ENCODE results near the gene BATF. TPM values are rescaled to one million over a fixed set of nuclear protein-coding genes. Genes with fewer than 3 reads are reported as not detected.
A peak's percentile ranks its signal among the peaks of the same experiment; 100 is the strongest.

The BATF gene
- total and polyA plus RNA-seq, 2 experiments from 2014 or later = not detected

DNA sequence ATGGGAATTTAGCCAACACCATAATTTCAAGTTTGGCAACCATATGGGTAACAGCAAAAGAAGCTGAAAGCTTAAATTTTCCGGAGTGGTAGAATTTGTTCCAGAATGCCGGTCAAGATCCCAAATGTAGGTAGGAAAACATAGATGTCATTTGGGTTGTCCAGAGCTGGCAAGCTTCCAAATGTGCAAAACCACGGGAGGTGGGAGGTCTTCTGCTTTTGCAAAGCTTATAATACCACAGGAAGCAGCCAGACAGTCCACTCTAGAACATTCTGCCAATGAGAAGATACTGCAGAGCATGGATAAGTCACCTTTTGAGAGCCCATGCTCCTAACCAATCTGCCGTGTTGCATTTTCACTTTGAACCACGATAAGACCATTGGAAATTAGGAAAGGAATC is 26.4 kb upstream of the BATF start (continued):
- TF ChIP-seq, protein P1, sequence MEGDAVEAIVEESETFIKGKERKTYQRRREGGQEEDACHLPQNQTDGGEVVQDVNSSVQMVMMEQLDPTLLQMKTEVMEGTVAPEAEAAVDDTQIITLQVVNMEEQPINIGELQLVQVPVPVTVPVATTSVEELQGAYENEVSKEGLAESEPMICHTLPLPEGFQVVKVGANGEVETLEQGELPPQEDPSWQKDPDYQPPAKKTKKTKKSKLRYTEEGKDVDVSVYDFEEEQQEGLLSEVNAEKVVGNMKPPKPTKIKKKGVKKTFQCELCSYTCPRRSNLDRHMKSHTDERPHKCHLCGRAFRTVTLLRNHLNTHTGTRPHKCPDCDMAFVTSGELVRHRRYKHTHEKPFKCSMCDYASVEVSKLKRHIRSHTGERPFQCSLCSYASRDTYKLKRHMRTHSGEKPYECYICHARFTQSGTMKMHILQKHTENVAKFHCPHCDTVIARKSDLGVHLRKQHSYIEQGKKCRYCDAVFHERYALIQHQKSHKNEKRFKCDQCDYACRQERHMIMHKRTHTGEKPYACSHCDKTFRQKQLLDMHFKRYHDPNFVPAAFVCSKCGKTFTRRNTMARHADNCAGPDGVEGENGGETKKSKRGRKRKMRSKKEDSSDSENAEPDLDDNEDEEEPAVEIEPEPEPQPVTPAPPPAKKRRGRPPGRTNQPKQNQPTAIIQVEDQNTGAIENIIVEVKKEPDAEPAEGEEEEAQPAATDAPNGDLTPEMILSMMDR (conservative IDR thresholded peaks at IDR 0.05; ENCODE audit: low read depth in 2 of 2) = no peak

DNA sequence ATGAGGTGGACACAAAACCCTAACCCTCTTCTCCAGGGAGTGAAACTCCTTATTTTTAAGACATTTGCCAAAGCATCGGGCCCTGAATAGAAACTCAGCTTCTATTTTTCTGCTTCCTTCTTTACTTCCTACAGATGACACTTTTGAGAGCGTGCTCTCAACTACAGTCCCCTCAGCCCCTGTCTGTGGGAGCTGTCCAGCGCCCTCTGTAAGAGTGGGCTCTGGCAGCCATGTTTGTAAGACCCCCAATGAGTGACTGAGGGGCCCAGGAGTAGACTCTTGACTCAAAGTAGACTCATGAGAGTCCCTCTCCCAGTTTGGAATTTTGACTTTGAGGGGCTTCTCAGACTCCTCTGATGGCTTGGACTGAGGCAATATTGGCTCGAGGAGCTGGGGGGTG is 25.5 kb upstream of the BATF start:
- H3K27me3 ChIP-seq (ENCODE audit: insufficient read depth) = no peaks in the 10 kb centered on the region
- H3K36me3 ChIP-seq (ENCODE audit: insufficient read depth) = no peaks in the 10 kb centered on the region
- H2AFZ ChIP-seq = no peak overlapping the region
- H3K27ac Mint-ChIP-seq = no peak overlapping the region
- no peak for DNase-seq (ENCODE audit: low spot score)
- H3K9me3 Mint-ChIP-seq = no peaks in the 10 kb centered on the region
- no peaks in the 10 kb centered on the region for H3K4me1 Mint-ChIP-seq
- H3K79me2 ChIP-seq (replicated peaks; ENCODE audit: insufficient read depth) = no peaks in the 10 kb centered on the region
- no peak overlapping the region for H3K4me3 ChIP-seq
- no peaks in the 10 kb centered on the region for H3K27me3 Mint-ChIP-seq (ENCODE audit: insufficient read depth, low read depth, poor library complexity)
- no peak overlapping the region for H3K27ac ChIP-seq (ENCODE audit: low read depth)
- no peaks in the 10 kb centered on the region for H3K36me3 Mint-ChIP-seq (ENCODE audit: low read depth)
- TF ChIP-seq EZH2 (IDR thresholded peaks at IDR 0.05; ENCODE audit: low read depth, unreplicated experiment) (no peak), STAT1 (IDR thresholded peaks at IDR 0.05; ENCODE audit: unreplicated experiment) (no peak), ZNF331 (CRISPR knock-in tag; IDR thresholded peaks at IDR 0.05; ENCODE audit: low read depth) (no peak), ZNF114 (CRISPR knock-in tag; IDR thresholded peaks at IDR 0.05) (no peak)
- TF ChIP-seq, protein P2, sequence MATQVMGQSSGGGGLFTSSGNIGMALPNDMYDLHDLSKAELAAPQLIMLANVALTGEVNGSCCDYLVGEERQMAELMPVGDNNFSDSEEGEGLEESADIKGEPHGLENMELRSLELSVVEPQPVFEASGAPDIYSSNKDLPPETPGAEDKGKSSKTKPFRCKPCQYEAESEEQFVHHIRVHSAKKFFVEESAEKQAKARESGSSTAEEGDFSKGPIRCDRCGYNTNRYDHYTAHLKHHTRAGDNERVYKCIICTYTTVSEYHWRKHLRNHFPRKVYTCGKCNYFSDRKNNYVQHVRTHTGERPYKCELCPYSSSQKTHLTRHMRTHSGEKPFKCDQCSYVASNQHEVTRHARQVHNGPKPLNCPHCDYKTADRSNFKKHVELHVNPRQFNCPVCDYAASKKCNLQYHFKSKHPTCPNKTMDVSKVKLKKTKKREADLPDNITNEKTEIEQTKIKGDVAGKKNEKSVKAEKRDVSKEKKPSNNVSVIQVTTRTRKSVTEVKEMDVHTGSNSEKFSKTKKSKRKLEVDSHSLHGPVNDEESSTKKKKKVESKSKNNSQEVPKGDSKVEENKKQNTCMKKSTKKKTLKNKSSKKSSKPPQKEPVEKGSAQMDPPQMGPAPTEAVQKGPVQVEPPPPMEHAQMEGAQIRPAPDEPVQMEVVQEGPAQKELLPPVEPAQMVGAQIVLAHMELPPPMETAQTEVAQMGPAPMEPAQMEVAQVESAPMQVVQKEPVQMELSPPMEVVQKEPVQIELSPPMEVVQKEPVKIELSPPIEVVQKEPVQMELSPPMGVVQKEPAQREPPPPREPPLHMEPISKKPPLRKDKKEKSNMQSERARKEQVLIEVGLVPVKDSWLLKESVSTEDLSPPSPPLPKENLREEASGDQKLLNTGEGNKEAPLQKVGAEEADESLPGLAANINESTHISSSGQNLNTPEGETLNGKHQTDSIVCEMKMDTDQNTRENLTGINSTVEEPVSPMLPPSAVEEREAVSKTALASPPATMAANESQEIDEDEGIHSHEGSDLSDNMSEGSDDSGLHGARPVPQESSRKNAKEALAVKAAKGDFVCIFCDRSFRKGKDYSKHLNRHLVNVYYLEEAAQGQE (IDR thresholded peaks at IDR 0.05; ENCODE audit: unreplicated experiment) = peak; percentile 54
- no peaks in the 10 kb centered on the region for H3K4me1 ChIP-seq (ENCODE audit: insufficient read depth)
- ATAC-seq = no peak
- no peaks in the 10 kb centered on the region for H4K20me1 ChIP-seq (replicated peaks; ENCODE audit: insufficient read depth)
- peaks cover 13% of the 10 kb centered on the region; the same call in 1 of the 2 replicates for H3K9me2 ChIP-seq (ENCODE audit: insufficient read depth)
- no peak overlapping the region for H3K4me2 ChIP-seq
- H3K4me3 Mint-ChIP-seq = no peak overlapping the region
- no peaks in the 10 kb centered on the region for H3F3A ChIP-seq (replicated peaks; ENCODE audit: low read depth)

DNA sequence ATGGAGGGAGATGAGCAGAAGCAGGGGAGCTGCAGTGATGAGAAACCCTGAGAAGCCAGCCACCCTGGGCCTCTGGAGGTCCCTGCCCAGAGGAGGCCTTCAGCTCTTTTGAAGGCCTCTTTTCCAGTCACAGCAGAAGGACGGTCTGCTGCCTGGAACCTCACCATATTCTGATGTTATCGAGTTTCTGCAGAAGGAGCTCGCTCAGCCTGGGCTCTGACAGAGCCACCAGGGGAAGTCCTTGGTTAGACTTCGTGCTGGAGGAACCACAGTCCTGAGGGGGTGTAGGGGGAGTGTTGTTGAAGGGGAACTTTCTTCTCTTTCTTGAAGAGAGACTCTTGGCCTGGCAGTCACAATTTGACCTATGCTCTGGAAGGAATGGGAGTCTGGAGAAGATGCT is 25.1 kb upstream of the BATF start:
- H4K20me1 ChIP-seq (replicated peaks; ENCODE audit: insufficient read depth) = no peaks in the 10 kb centered on the region
- ATAC-seq (no peak), DNase-seq (ENCODE audit: low spot score) (no peak)
- TF ChIP-seq, protein P1 (conservative IDR thresholded peaks at IDR 0.05; ENCODE audit: low read depth in 2 of 2) = no peak
- TF ChIP-seq NANOG (IDR thresholded peaks at IDR 0.05; ENCODE audit: borderline replicate concordance) (no peak), ZNF114 (CRISPR knock-in tag; IDR thresholded peaks at IDR 0.05) (no peak), ZNF331 (CRISPR knock-in tag; IDR thresholded peaks at IDR 0.05; ENCODE audit: low read depth) (no peak)

More for the DNA sequence above, 25.1 kb upstream of the BATF start:
- Histone ChIP-seq H3K79me2 (replicated peaks; ENCODE audit: insufficient read depth) (no peaks in the 10 kb centered on the region), H3K9me2 (ENCODE audit: insufficient read depth) (peaks cover 13% of the 10 kb centered on the region; the same call in 1 of the 2 replicates), H3K27ac (ENCODE audit: low read depth) (no peak overlapping the region), H3K27me3 (ENCODE audit: insufficient read depth) (no peaks in the 10 kb centered on the region), H3K4me3 (no peak overlapping the region), H3K4me2 (no peak overlapping the region), H2AFZ (no peak overlapping the region), H3F3A (replicated peaks; ENCODE audit: low read depth) (no peaks in the 10 kb centered on the region), H3K4me1 (ENCODE audit: insufficient read depth) (no peaks in the 10 kb centered on the region), H3K36me3 (ENCODE audit: insufficient read depth) (no peaks in the 10 kb centered on the region)
- Mint-ChIP-seq H3K27ac (no peak overlapping the region), H3K4me3 (no peak overlapping the region), H3K36me3 (ENCODE audit: low read depth) (no peaks in the 10 kb centered on the region), H3K4me1 (no peaks in the 10 kb centered on the region), H3K9me3 (no peaks in the 10 kb centered on the region), H3K27me3 (ENCODE audit: insufficient read depth, low read depth, poor library complexity) (no peaks in the 10 kb centered on the region)

All from GM23338 (cell line).